ENCODE results near the gene CTTNBP2.

The CTTNBP2 gene

GRCh38 chr7:117825132-117825531 lies 48.1 kb downstream of the CTTNBP2 start:
- Histone ChIP-seq H3F3A (ENCODE audit: insufficient read depth, low read length) (no peaks in the 10 kb centered on the region), H4K20me1 (ENCODE audit: insufficient read depth, low read length) (no peaks in the 10 kb centered on the region), H3K79me2 (ENCODE audit: low read length) (no peaks in the 10 kb centered on the region), H3K27me3 (replicated peaks; ENCODE audit: insufficient read depth, low read length) (no peaks in the 10 kb centered on the region), H3K4me1 (ENCODE audit: low read length) (no peaks in the 10 kb centered on the region), H3K9me3 (replicated peaks; ENCODE audit: insufficient read depth, low read length) (no peaks in the 10 kb centered on the region), H3K4me3 (ENCODE audit: low read length) (no peak overlapping the region), H3K9ac (ENCODE audit: low read length) (no peak overlapping the region), H2AFZ (ENCODE audit: low read length) (no peak overlapping the region), H3K4me2 (ENCODE audit: low read depth, low read length) (no peak overlapping the region), H3K9me2 (replicated peaks; ENCODE audit: insufficient read depth, low read length) (no peaks in the 10 kb centered on the region), H3K36me3 (replicated peaks; ENCODE audit: insufficient read depth, low read length) (no peaks in the 10 kb centered on the region), H3K27ac (ENCODE audit: low read length) (no peak overlapping the region)
- DNase-seq: no peak
- no peak for TF ChIP-seq EZH2phosphoT487 (IDR thresholded peaks at IDR 0.05; ENCODE audit: low read length)

DNA sequence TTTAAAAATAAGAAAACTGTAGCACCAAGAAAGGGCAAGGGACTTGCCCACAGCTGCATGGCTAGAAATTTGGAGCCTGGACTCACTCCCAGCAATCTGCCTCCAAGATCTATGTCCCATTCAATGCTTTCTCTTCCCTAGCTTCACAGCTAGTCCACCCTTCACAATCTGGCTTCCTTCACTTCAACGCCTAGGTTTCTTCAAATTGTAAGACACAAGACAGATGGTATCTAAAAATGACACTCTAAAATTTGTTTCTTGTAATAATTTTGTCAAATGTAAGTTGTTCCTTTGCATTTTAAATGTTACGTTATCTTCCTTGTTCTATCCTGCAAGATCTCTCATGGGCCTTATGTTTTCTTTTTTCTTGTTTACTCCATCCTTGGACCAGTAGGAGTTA lies 48.6 kb downstream of the CTTNBP2 start:
- Histone ChIP-seq H4K20me1 (ENCODE audit: insufficient read depth, low read length) (no peaks in the 10 kb centered on the region), H3K4me1 (ENCODE audit: low read length) (no peaks in the 10 kb centered on the region), H3K4me3 (ENCODE audit: low read length) (no peak overlapping the region), H3K9ac (ENCODE audit: low read length) (no peak overlapping the region), H3K79me2 (ENCODE audit: low read length) (no peaks in the 10 kb centered on the region), H3K9me2 (replicated peaks; ENCODE audit: insufficient read depth, low read length) (no peaks in the 10 kb centered on the region), H3K36me3 (replicated peaks; ENCODE audit: insufficient read depth, low read length) (no peaks in the 10 kb centered on the region), H2AFZ (ENCODE audit: low read length) (no peak overlapping the region), H3F3A (ENCODE audit: insufficient read depth, low read length) (no peaks in the 10 kb centered on the region), H3K27me3 (replicated peaks; ENCODE audit: insufficient read depth, low read length) (no peaks in the 10 kb centered on the region), H3K9me3 (replicated peaks; ENCODE audit: insufficient read depth, low read length) (no peaks in the 10 kb centered on the region), H3K4me2 (ENCODE audit: low read depth, low read length) (no peak overlapping the region), H3K27ac (ENCODE audit: low read length) (no peak overlapping the region)
- DNase-seq: no peak
- no peak for TF ChIP-seq CTCF (IDR thresholded peaks at IDR 0.05; ENCODE audit: low read length)
- no peak for TF ChIP-seq EZH2 (optimal IDR thresholded peaks at IDR 0.05; ENCODE audit: low read depth, low read length)
- no peak for TF ChIP-seq EZH2phosphoT487 (IDR thresholded peaks at IDR 0.05; ENCODE audit: low read length)

GRCh38 chr7:117819558-117819957 lies 53.7 kb downstream of the CTTNBP2 start:
- H3K4me3 ChIP-seq (ENCODE audit: low read length): no peak overlapping the region
- no peak for DNase-seq
- no peaks in the 10 kb centered on the region for H3K9me3 ChIP-seq (replicated peaks; ENCODE audit: insufficient read depth, low read length)
- H3K79me2 ChIP-seq (ENCODE audit: low read length): no peaks in the 10 kb centered on the region
- H3K4me2 ChIP-seq (ENCODE audit: low read depth, low read length): no peak overlapping the region
- H3K36me3 ChIP-seq (replicated peaks; ENCODE audit: insufficient read depth, low read length): no peaks in the 10 kb centered on the region
- H3K4me1 ChIP-seq (ENCODE audit: low read length): no peaks in the 10 kb centered on the region
- H3K27me3 ChIP-seq (replicated peaks; ENCODE audit: insufficient read depth, low read length): no peaks in the 10 kb centered on the region
- H3K27ac ChIP-seq (ENCODE audit: low read length): no peak overlapping the region
- H3K9ac ChIP-seq (ENCODE audit: low read length): no peak overlapping the region
- H2AFZ ChIP-seq (ENCODE audit: low read length): no peak overlapping the region
- H3K9me2 ChIP-seq (replicated peaks; ENCODE audit: insufficient read depth, low read length): no peaks in the 10 kb centered on the region
- H4K20me1 ChIP-seq (ENCODE audit: insufficient read depth, low read length): no peaks in the 10 kb centered on the region
- H3F3A ChIP-seq (ENCODE audit: insufficient read depth, low read length): no peaks in the 10 kb centered on the region
- TF ChIP-seq EZH2 (optimal IDR thresholded peaks at IDR 0.05; ENCODE audit: low read depth, low read length): no peak

GRCh38 chr7:117818232-117818631 lies 55.0 kb downstream of the CTTNBP2 start:
- TF ChIP-seq EZH2 (optimal IDR thresholded peaks at IDR 0.05; ENCODE audit: low read depth, low read length) (no peak), EZH2phosphoT487 (IDR thresholded peaks at IDR 0.05; ENCODE audit: low read length) (no peak), CTCF (IDR thresholded peaks at IDR 0.05; ENCODE audit: low read length) (no peak)
- H3K9ac ChIP-seq (ENCODE audit: low read length): no peak overlapping the region

More at GRCh38 chr7:117818232-117818631, 55.0 kb downstream of the CTTNBP2 start:
- no peak overlapping the region for H3K4me3 ChIP-seq (ENCODE audit: low read length)
- H3K79me2 ChIP-seq (ENCODE audit: low read length): no peaks in the 10 kb centered on the region
- H3K9me3 ChIP-seq (replicated peaks; ENCODE audit: insufficient read depth, low read length): no peaks in the 10 kb centered on the region
- no peaks in the 10 kb centered on the region for H3K4me1 ChIP-seq (ENCODE audit: low read length)
- no peak overlapping the region for H2AFZ ChIP-seq (ENCODE audit: low read length)
- no peak overlapping the region for H3K4me2 ChIP-seq (ENCODE audit: low read depth, low read length)
- no peaks in the 10 kb centered on the region for H4K20me1 ChIP-seq (ENCODE audit: insufficient read depth, low read length)
- no peaks in the 10 kb centered on the region for H3K36me3 ChIP-seq (replicated peaks; ENCODE audit: insufficient read depth, low read length)
- no peak overlapping the region for H3K27ac ChIP-seq (ENCODE audit: low read length)
- no peak for DNase-seq
- no peaks in the 10 kb centered on the region for H3K27me3 ChIP-seq (replicated peaks; ENCODE audit: insufficient read depth, low read length)
- no peaks in the 10 kb centered on the region for H3F3A ChIP-seq (ENCODE audit: insufficient read depth, low read length)
- H3K9me2 ChIP-seq (replicated peaks; ENCODE audit: insufficient read depth, low read length): no peaks in the 10 kb centered on the region
